Smooth muscle cell (in vitro differentiated cells): ENCODE measurements around the gene NLRC3. TPM values are rescaled to one million over a fixed set of nuclear protein-coding genes. Genes with fewer than 3 reads are reported as not detected.

Source experiments
- DNase-seq: peaks from one replicate; lab custom pipeline; 2025; ENCODE audit not compliant: unreplicated experiment; lab: John Stamatoyannopoulos, UW
- H2AFZ ChIP-seq: fragments of 200-600 bp; sonication (generic); 2 replicates; pipeline ENCODE4 v1.6.0; 2016; ENCODE audit warnings: antibody characterized with exemption, low read depth, mild to moderate bottlenecking
- H3F3A ChIP-seq: fragments of 200-600 bp; sonication (generic); 2 replicates; pipeline ENCODE4 v1.6.0; 2017; ENCODE audit warnings: antibody characterized with exemption, low read depth
- H3K27ac ChIP-seq: fragments of 200-600 bp; sonication (generic); 2 replicates; pipeline ENCODE4 v1.5.1; 2016; ENCODE audit warnings: low read depth, mild to moderate bottlenecking
- H3K27me3 ChIP-seq: fragments of 200-600 bp; sonication (generic); 2 replicates; pipeline ENCODE4 v1.6.1; 2016; ENCODE audit warnings: low read depth, mild to moderate bottlenecking
- H3K36me3 ChIP-seq: fragments of 200-600 bp; sonication (generic); 2 replicates; pipeline ENCODE4 v1.5.1; 2016; ENCODE audit warnings: low read depth
- H3K4me1 ChIP-seq: fragments of 200-600 bp; sonication (generic); 2 replicates; pipeline ENCODE4 v1.5.1; 2016; ENCODE audit warnings: low read depth
- H3K4me2 ChIP-seq: fragments of 200-600 bp; sonication (generic); 2 replicates; pipeline ENCODE4 v1.6.0; 2016; ENCODE audit warnings: mild to moderate bottlenecking
- H3K4me3 ChIP-seq: fragments of 200-600 bp; sonication (generic); 2 replicates; pipeline ENCODE4 v1.5.1; 2016; ENCODE audit warnings: mild to moderate bottlenecking
- H3K79me2 ChIP-seq: fragments of 200-600 bp; sonication (generic); 2 replicates; pipeline ENCODE4 v1.6.0; 2016; ENCODE audit warnings: low read depth, mild to moderate bottlenecking
- H3K9ac ChIP-seq: fragments of 200-600 bp; sonication (generic); 2 replicates; pipeline ENCODE4 v1.6.0; 2016; ENCODE audit warnings: low read depth
- H3K9me3 ChIP-seq: fragments of 200-600 bp; sonication (generic); replicated peaks from 2 replicates; pipeline ENCODE4 v1.5.1; 2016; ENCODE audit warnings: low read depth
- H4K20me1 ChIP-seq: fragments of 200-600 bp; sonication (generic); 2 replicates; pipeline ENCODE4 v1.6.0; 2016; ENCODE audit warnings: low read depth
- WGBS: methylation state at CpG from one replicate; pipeline ENCODE4 v1.1.7; 2016; ENCODE audit warnings: low lambda C conversion rate; 5-methylcytosine and 5-hydroxymethylcytosine counted together
- polyA plus RNA-seq: library from polyadenylated mRNA; unstranded; fragments of >200 nt; fragmentation: Nextera tagmentation; extraction: Ambion mirVana; gene quantifications from 2 replicates; pipeline ENCODE4 v1.2.1, GENCODE V29; 2016
- total RNA-seq: library from RNA; depleted of rRNA; stranded (reverse); fragments of >200 nt; gene quantifications from 2 replicates; pipeline ENCODE4 v1.2.3, GENCODE V29; 2014
- TF ChIP-seq, protein P1 (sequence below): fragments of 200-600 bp; sonication (generic); IDR thresholded peaks from 2 replicates; pipeline ENCODE4 v1.5.1; 2017; ENCODE audit warnings: borderline replicate concordance, mild to moderate bottlenecking, antibody characterized with exemption; ENCODE audit not compliant: insufficient read depth, poor library complexity, severe bottlenecking

The NLRC3 gene
- total and polyA plus RNA-seq, 2 experiments from 2014 or later: 0.02 TPM; not detected in 1

DNA sequence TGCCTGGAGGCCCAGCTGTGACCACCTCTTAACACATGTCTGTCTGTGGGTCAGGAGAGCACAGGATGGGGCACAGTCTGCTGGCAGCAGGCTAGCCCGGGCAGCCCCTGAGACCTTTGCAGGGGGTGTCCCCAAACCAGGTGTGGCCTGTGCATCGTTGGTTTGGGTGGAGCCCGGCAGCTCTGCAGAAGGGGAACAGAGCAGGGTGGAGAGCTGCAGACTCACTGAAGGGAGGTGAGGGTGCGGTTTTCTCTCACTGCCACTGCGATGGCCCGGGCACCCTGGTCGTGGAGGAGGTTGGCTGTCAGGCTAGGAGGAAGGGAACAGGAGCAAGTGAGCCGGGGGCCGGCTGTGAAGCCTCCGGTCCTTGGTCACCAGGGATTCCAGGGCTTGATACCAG lies 28.8 kb downstream of the NLRC3 start:
- Histone ChIP-seq H4K20me1 (no peaks in the 10 kb centered on the region), H3K27me3 (no peaks in the 10 kb centered on the region), H3K79me2 (no peaks in the 10 kb centered on the region), H3K9ac (no peak overlapping the region), H3K4me2 (no peak overlapping the region), H3K27ac (no peak overlapping the region), H3K4me3 (no peak overlapping the region), H3K36me3 (no peaks in the 10 kb centered on the region), H2AFZ (no peak overlapping the region), H3K9me3 (no peaks in the 10 kb centered on the region), H3K4me1 (peaks cover 6% of the 10 kb centered on the region), H3F3A (no peaks in the 10 kb centered on the region)
- TF ChIP-seq, protein P1, sequence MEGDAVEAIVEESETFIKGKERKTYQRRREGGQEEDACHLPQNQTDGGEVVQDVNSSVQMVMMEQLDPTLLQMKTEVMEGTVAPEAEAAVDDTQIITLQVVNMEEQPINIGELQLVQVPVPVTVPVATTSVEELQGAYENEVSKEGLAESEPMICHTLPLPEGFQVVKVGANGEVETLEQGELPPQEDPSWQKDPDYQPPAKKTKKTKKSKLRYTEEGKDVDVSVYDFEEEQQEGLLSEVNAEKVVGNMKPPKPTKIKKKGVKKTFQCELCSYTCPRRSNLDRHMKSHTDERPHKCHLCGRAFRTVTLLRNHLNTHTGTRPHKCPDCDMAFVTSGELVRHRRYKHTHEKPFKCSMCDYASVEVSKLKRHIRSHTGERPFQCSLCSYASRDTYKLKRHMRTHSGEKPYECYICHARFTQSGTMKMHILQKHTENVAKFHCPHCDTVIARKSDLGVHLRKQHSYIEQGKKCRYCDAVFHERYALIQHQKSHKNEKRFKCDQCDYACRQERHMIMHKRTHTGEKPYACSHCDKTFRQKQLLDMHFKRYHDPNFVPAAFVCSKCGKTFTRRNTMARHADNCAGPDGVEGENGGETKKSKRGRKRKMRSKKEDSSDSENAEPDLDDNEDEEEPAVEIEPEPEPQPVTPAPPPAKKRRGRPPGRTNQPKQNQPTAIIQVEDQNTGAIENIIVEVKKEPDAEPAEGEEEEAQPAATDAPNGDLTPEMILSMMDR: no peak
- no peak for DNase-seq
- WGBS: 92% methylated on average over 10 of the region's 10 CpGs

DNA sequence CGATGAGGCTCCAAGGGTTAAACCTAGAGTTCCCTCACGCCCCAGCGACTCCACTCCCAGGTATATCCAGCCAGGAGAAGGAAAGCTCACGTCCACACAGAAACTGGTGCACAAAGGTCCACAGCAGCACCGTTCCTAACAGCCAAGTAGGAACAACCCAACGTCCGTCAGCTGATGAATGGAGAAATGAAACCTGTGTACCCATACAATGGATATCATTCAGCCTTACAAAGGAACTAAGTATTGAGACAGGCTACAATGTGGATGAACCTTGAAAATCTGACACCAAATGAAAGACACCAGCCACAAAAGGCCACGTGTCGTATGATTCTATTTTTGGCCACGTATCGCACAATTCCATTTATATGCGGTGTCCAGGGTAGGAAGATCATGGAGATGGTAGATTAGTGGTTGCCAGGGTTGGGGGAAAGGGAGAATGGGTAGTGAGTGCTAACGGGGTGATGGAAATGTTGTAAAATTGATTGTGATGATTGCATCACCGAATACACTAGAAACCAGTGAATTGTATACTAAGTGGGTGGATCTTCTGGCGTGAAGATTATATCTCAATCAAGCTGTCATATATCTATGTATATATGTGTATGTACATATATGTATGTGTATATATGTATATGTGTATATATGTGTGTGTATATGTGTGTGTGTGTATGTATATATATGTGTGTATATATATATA lies 30.1 kb downstream of the NLRC3 start:
- Histone ChIP-seq H3K4me2 (no peak overlapping the region), H3K4me1 (no peaks in the 10 kb centered on the region), H3K79me2 (no peaks in the 10 kb centered on the region), H3K9ac (no peak overlapping the region), H4K20me1 (no peaks in the 10 kb centered on the region), H3F3A (no peaks in the 10 kb centered on the region), H3K9me3 (no peaks in the 10 kb centered on the region), H2AFZ (no peak overlapping the region), H3K27me3 (no peaks in the 10 kb centered on the region), H3K27ac (no peak overlapping the region), H3K36me3 (no peaks in the 10 kb centered on the region), H3K4me3 (no peak overlapping the region)
- WGBS: 96% methylated on average over 15 of the region's 15 CpGs
- no peak for DNase-seq
- TF ChIP-seq, protein P1: no peak

DNA sequence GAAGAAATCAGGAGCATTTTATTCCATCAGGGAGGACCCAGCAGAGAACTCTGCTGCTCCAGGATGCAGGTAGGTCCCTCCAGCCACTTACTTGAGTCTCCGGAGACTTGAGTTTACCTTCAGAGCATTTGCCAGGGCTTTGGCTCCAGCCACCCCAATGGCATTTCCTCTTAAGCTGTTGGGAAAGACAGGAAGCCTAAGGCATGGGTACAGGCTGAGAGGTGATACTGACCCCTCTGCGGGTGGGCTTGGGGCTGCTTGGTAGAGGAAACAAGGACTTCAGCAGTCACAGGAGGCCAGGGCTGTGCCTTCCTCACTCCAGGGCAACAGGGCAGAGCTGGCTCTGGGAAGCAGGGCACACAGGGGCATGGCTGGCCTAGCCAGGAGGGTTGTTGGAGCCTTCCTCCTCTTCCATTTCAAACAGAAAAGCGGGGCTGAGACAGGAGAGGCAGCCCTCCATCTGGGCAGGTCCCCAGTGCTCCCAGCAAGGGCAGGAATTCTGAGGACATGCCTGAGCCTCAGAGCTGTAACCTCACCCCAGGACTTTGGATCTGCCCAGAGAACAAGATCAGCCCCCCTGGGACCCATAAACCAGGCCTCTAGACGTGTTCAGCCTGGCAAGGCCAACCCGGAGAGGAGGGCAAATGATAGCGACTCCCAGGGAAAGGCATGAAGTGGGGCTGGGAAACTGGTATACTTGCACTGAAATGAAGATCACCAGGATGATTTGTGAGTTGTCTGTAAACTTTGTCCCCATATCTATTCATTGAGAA lies 34.4 kb downstream of the NLRC3 start:
- H3K9ac ChIP-seq: no peak overlapping the region
- no peaks in the 10 kb centered on the region for H3K9me3 ChIP-seq
- no peaks in the 10 kb centered on the region for H3K4me1 ChIP-seq
- no peak overlapping the region for H3K4me2 ChIP-seq
- H3F3A ChIP-seq: no peaks in the 10 kb centered on the region
- TF ChIP-seq, protein P1: no peak
- H3K27me3 ChIP-seq: no peaks in the 10 kb centered on the region
- DNase-seq: no peak
- H3K36me3 ChIP-seq: no peaks in the 10 kb centered on the region
- H3K79me2 ChIP-seq: no peaks in the 10 kb centered on the region
- WGBS: 86% methylated on average over 6 of the region's 6 CpGs
- H4K20me1 ChIP-seq: no peaks in the 10 kb centered on the region
- H3K4me3 ChIP-seq: no peak overlapping the region
- no peak overlapping the region for H2AFZ ChIP-seq
- H3K27ac ChIP-seq: no peak overlapping the region
